Measurements from ENCODE around the gene CFAP99. TPM values are rescaled to one million over a fixed set of nuclear protein-coding genes. Genes with fewer than 3 reads are reported as not detected.
A peak's percentile ranks its signal among the peaks of the same experiment; 100 is the strongest.
"Not testable (repeated sequence)": the region's sequence is repeated elsewhere in the genome, so short reads cannot be mapped to it uniquely, and the experiment has no call there.

The CFAP99 gene
- total RNA-seq, 1 donor from 2014 or later, result not detected

DNA sequence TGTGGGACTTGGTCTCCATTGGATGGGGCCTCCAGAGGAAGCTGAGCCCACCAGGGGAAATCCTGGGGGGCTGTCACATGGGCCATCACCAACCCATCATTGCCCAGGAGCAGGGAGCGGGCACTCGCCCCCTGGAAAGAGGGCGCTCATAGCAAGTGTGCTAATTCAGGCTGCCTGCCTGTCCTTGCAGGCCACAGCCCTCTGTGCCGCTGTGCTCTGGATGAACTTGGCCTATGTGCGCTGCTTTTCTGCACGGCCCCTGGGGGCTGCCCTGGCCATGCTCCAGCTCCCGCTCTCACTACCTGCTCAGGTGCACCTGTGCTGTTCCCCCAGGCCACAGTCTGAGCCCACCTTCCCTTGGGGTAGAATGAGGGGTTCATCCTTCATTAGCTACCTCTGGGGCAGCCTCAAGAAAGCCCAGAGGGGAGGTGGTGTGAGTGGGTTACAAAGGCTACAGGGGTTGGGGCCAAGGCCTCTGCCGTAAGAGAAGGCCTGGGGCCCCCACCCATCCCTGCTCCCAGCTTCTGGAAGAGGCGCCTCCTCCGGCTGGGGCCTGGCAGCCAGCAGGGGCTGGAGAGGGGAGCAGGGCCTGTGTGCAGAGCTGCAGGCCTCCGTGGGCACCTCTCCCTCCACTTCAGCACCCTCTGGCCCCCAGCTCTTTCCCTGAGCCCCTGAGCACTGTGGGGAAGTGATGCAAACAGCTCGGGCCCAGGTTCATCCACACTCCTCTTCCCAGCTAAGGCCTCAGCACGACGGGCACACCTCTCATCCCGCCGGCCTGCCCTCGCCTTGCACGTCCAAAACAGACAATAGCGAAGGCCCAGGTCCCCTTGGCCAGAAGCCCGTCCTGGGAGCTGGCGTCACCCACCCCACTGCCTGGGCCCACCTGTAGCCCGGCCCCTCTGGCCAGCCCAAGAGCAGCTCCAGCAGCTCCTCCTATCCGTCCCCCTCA is 8.9 kb downstream of the CFAP99 start:
- H4K20me1 ChIP-seq (ENCODE audit: low read depth), result no peaks in the 10 kb centered on the region
- H3K9me3 Mint-ChIP-seq, result no peaks in the 10 kb centered on the region
- no peak overlapping the region for H2AFZ ChIP-seq (replicated peaks)
- no peak overlapping the region for H3K4me2 ChIP-seq
- no peak overlapping the region for H3K9ac ChIP-seq
- H3K27ac Mint-ChIP-seq, result peak overlapping the region; percentile 53
- H3K4me1 Mint-ChIP-seq, result peaks cover 5% of the 10 kb centered on the region
- H3K4me3 Mint-ChIP-seq, result no peak overlapping the region
- no peaks in the 10 kb centered on the region for H3K79me2 ChIP-seq (ENCODE audit: low read depth)
- no peaks in the 10 kb centered on the region for H3K9me3 ChIP-seq (ENCODE audit: low read depth)
- no peaks in the 10 kb centered on the region for H3K36me3 ChIP-seq
- H3K27ac ChIP-seq, result no peak overlapping the region
- H3K4me3 ChIP-seq, result no peak overlapping the region
- no peaks in the 10 kb centered on the region for H3K36me3 Mint-ChIP-seq
- no peak for TF ChIP-seq EZH2 (IDR thresholded peaks at IDR 0.05)
- no peak for TF ChIP-seq EZH2phosphoT487 (IDR thresholded peaks at IDR 0.05)
- TF ChIP-seq, protein P1, sequence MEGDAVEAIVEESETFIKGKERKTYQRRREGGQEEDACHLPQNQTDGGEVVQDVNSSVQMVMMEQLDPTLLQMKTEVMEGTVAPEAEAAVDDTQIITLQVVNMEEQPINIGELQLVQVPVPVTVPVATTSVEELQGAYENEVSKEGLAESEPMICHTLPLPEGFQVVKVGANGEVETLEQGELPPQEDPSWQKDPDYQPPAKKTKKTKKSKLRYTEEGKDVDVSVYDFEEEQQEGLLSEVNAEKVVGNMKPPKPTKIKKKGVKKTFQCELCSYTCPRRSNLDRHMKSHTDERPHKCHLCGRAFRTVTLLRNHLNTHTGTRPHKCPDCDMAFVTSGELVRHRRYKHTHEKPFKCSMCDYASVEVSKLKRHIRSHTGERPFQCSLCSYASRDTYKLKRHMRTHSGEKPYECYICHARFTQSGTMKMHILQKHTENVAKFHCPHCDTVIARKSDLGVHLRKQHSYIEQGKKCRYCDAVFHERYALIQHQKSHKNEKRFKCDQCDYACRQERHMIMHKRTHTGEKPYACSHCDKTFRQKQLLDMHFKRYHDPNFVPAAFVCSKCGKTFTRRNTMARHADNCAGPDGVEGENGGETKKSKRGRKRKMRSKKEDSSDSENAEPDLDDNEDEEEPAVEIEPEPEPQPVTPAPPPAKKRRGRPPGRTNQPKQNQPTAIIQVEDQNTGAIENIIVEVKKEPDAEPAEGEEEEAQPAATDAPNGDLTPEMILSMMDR (IDR thresholded peaks at IDR 0.05), result no peak
- DNase-seq (ENCODE audit: low spot score), result no peak
- H3K27me3 ChIP-seq, result peaks cover under 1% of the 10 kb centered on the region
- H3K27me3 Mint-ChIP-seq (ENCODE audit: insufficient read depth, low read depth), result peaks cover 12% of the 10 kb centered on the region
- H3F3A ChIP-seq (ENCODE audit: low read depth), result no peaks in the 10 kb centered on the region
- H3K4me1 ChIP-seq, result no peaks in the 10 kb centered on the region

DNA sequence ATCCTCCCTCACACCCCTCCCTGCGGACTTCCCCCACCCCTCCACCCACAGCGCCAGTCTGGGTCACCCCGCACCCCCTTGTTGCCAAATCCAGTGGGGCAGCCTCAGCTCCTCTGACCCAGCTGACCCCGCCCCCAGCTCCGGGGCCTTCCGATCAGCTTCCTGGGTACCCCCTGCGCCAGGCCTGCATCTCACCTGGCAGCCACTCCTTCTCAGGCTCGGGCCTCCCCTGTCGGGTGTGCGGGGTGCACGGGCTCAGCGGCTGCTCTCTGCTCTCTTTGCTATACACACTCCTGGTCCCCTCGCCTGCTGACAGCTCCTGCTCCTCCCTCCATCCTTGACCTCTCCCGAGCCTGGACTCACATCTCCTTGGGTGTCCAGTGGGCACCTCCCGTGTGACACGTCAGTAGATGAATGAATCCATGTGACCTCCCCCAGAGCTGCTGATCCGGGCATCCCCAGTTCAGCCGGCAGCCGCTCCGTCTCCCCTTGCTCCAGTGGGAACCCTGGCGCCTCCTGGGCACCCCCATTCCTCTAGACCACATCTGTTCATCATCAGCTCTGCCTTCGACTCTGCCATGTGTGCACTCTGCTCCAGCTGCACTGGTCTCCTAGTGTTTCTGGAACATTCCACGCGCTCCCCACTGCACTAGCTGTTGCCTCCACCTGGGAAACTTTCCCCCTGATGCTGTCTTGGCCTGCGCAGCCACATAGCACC is 9.9 kb downstream of the CFAP99 start:
- Histone ChIP-seq H3K36me3 (no peaks in the 10 kb centered on the region), H3K4me2 (no peak overlapping the region), H3K4me1 (no peaks in the 10 kb centered on the region), H3K79me2 (ENCODE audit: low read depth) (no peaks in the 10 kb centered on the region), H3K9ac (no peak overlapping the region), H3K9me3 (ENCODE audit: low read depth) (no peaks in the 10 kb centered on the region), H3K27me3 (no peaks in the 10 kb centered on the region), H4K20me1 (ENCODE audit: low read depth) (no peaks in the 10 kb centered on the region), H2AFZ (replicated peaks) (no peak overlapping the region), H3K27ac (no peak overlapping the region), H3F3A (ENCODE audit: low read depth) (no peaks in the 10 kb centered on the region), H3K4me3 (no peak overlapping the region)
- H3K27ac Mint-ChIP-seq, result peak overlapping the region; percentile 13
- peaks cover 11% of the 10 kb centered on the region for H3K27me3 Mint-ChIP-seq (ENCODE audit: insufficient read depth, low read depth)
- no peaks in the 10 kb centered on the region for H3K36me3 Mint-ChIP-seq
- TF ChIP-seq EZH2phosphoT487 (IDR thresholded peaks at IDR 0.05), result no peak
- TF ChIP-seq, protein P1 (IDR thresholded peaks at IDR 0.05), result no peak
- TF ChIP-seq EZH2 (IDR thresholded peaks at IDR 0.05), result no peak
- no peak for DNase-seq (ENCODE audit: low spot score)
- H3K4me3 Mint-ChIP-seq, result peak overlapping the region; percentile 52
- no peaks in the 10 kb centered on the region for H3K9me3 Mint-ChIP-seq
- peaks cover 5% of the 10 kb centered on the region for H3K4me1 Mint-ChIP-seq

DNA sequence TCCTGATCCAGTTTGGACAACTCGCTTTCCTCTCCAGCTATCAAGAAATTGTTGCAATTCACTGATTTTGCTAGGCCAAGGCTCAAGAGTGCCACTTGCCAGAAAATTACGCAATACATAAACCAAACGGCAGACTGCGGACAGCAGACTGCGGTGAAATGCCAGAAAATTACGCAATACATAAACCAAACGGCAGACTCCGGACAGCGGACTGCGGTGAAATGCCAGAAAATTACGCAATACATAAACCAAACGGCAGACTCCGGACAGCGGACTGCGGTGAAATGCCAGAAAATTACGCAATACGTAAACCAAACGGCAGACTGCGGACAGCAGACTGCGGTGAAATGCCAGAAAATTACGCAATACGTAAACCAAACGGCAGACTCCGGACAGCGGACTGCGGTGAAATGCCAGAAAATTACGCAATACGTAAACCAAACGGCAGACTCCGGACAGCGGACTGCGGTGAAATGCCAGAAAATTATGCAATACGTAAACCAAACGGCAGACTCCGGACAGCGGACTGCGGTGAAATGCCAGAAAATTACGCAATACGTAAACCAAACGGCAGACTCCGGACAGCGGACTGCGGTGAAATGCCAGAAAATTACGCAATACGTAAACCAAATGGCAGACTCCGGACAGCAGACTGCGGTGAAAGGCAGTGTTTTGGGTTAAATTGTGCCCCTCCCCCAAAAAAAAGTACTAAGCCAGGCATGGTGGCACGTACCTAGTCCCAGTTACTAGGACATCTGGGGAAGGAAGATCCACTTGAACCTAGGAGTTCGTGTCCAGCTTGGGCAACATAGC is 11.4 kb downstream of the CFAP99 start:
- not testable (repeated sequence) for H3K36me3 Mint-ChIP-seq, H3K9me3 Mint-ChIP-seq

More for the DNA sequence above, 11.4 kb downstream of the CFAP99 start:
- not testable (repeated sequence) for H3K79me2 ChIP-seq (ENCODE audit: low read depth); H3K4me1 Mint-ChIP-seq; H3K27ac ChIP-seq; H2AFZ ChIP-seq (replicated peaks); DNase-seq (ENCODE audit: low spot score); H3F3A ChIP-seq (ENCODE audit: low read depth); H3K9me3 ChIP-seq (ENCODE audit: low read depth); H3K4me1 ChIP-seq; H3K4me3 Mint-ChIP-seq; H3K27me3 Mint-ChIP-seq (ENCODE audit: insufficient read depth, low read depth); H3K27me3 ChIP-seq; H3K27ac Mint-ChIP-seq; H3K4me2 ChIP-seq; H4K20me1 ChIP-seq (ENCODE audit: low read depth); H3K36me3 ChIP-seq; H3K9ac ChIP-seq; H3K4me3 ChIP-seq
